ENCODE results near the gene PDSS2.

DNA sequence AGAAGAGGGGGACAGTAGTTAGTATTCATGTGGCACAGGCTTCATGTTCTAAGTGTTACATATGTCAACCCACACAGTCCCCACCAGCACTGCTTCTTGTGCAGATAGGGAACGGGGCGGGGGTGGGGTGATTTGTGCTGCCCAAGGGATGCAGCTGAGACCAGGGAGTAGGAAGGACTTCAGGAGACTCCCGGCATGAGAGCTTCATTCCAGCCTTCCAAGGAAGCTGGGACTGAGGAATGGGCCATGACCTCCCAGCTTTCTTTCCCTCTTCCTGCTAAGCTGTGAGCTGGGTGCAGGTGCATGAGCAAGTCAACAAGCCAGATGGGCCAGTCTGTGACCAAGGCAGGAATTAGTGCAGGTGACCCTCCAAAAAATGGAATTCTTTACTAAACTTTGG is 353.2 kb downstream of the PDSS2 start:
- no peak for TF ChIP-seq CTCF (IDR thresholded peaks at IDR 0.05)
- TF ChIP-seq POLR2A (IDR thresholded peaks at IDR 0.05) = no peak
- no peak for TF ChIP-seq EP300 (IDR thresholded peaks at IDR 0.05)
